ENCODE measurements around the gene XPR1.
"Not testable (repeated sequence)": the region's sequence is repeated elsewhere in the genome, so short reads cannot be mapped to it uniquely, and the experiment has no call there.

The XPR1 gene

DNA sequence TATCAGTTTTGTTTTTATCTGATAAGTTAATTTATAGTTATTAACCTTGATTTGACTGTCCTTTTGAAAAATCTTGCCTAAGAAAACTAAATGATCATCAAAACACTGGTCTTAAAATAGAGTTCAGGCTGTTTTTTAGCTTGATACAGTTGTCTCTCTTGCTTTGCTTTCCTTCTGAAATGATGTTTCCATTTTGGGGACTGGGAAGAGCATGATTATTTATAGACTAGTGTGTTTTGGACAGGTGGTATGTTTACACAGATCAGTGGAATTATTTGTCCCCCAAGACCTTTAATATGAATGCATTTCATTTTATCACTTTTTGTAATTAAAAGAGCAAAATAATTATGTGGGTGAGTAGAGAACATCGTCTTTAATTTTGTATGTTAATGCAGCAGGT is 90.8 kb downstream of the XPR1 start:
- DNase-seq (ENCODE audit: low spot score), result no peak

DNA sequence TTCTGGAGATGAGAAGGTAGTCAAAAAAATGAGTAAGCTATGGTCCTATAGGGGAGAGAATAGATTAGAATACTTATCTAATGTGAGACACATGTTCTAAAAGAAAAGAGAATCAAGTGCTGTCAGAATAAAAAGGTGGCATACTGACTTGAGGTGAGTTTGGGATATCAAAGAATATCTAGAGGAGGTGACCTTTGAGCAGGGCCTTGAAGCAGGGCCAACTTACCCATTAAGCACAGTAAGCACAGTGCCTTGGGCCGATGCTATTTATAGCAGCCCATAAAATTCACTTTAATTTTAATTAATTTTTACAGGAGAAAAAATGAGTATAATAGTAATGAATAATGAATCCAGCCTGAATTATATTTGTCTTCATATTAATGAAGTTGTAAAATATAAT is 92.2 kb downstream of the XPR1 start:
- DNase-seq (ENCODE audit: low spot score), result no peak

DNA sequence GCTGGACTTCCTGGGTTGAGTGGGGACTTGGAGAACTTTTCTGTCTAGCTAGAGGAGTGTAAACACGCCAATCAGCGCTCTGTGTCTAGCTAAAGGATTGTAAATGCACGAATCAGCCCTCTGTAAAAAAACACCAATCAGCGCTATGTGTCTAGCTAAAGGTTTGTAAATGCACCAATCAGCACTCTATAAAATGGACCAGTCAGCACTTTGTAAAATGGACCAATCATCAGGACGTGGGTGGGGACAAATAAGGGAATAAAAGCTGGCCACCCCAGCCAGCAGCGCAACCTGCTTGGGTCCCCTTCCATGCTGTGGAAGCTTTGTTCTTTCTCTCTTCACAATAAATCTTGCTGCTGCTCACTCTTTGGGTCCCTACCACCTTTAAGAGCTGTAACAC is 94.2 kb downstream of the XPR1 start:
- not testable (repeated sequence) for DNase-seq (ENCODE audit: low spot score)

DNA sequence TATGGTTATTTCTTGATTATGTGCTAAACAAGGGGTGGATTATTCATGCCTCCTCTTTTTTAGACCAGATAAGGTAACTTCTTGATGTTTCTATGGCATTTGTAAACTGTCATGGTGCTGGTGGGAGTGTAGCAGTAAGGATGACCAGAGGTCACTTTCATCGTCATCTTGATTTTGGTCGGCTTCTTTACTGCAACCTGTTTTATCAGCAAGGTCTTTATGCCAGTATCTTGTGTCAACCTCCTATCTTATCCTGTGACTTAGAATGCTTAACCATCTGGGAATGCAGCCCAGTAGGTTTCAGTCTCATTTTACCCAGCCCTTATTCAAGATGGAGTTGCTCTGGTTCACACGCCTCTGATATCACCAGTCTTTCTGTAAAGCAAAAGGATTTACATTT is 95.9 kb downstream of the XPR1 start:
- DNase-seq (ENCODE audit: low spot score), result not testable (repeated sequence)

DNA sequence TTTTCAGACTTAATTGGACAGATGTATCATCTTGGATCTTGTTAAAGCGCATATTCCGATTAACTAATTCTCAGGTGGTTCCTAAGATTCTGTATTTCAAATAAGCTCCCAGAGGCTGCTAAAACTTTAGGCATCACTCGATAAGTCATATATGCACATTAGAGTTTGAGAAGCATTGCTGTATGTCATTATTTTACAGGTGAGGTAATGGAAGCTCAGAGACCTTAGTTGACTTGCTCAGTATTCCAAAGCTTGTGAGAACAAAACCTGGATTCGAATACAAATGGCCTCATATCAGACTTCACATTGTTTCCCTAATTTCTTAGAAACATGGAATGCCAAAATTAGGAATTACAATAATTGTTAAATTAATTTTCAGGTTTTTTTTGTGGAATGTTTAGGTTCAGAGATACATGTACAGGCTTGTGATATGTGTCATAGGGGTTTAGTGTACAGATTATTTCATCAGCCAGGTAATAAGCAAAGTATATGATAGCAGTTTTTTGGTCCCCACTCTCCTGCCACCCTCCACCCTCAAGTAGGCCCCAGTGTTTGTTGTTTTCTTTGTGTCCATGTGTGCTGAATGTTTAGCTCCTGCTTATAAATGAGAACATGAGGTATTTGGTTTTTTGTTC is 96.8 kb downstream of the XPR1 start:
- no peak for DNase-seq (ENCODE audit: low spot score)

DNA sequence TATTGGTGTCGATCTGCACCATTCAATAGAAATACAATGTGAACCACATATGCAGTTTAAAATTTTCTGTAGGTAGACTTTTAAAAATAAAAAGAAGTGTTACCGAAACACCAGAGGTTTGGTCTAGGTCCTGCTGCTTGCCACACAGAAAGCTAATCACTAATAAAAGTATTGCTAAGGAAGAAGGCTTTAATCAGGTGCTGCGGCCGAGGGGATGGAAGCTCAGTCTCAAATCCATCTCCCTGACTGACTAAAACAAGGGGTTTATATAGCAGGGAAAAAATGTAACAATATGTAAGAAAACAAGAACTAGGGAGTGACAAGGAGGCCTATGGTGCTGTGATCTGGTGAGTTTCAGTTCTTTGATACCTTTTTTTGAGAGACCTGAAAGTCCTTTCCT is 99.3 kb downstream of the XPR1 start:
- DNase-seq (ENCODE audit: low spot score), result no peak

DNA sequence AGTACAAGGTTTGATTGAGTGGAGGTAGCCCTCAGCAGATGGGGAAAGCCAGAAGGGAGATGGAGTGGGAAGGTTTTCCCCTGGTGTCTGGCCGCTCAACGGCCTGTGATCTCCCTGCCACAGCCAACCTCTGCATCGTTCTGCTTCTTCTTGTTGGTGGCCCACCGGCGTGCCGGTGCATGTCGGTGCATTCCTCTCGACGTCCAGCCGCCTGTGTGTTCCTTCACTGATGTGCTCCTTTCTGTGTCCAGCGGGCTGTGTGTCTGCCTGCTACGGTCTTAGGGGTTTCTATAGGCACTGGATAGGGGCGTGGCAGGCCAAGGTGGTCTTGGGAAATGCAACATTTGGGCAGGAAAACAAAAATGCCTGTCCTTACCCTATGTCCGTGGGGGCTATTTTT is 101.0 kb downstream of the XPR1 start:
- no peak for DNase-seq (ENCODE audit: low spot score)

DNA sequence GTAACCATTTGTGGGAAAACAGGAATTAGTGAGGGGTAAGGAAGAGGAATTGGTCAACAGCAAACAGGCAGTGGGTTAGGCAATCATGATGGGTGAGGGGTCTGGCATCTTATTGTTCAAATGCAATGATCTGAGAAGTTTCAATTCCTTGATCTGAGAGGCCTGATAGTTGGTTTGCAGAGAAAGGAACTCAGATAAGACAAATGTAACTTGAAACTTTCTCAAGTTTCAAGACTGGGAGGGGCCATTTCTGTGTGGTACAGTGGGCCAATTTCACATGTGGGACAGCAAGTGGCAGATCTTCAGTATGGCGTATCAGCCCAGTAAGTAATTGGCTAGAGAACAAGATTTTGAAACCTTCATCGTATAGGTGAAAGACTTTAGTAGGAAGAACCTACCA is 102.5 kb downstream of the XPR1 start:
- DNase-seq (ENCODE audit: low spot score), result no peak

DNA sequence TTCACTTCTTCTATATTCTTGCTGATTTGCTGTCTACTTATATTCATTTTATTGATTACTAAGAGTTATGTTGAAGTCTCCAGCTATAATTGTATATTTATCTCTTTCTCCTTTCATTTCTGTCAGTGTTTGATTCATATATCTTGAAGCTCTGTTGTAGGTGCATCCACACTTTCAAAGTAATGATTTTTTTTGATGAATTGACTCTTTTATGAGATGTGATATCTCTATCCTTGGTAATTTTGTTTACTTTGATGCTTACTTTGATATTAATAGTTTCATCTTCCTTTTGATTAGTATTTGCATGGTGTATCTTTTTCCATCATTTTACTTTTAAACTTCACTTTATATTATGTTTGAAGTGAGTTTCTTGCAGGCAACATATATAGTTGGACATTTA is 110.8 kb downstream of the XPR1 start:
- no peak for DNase-seq (ENCODE audit: low spot score)

DNA sequence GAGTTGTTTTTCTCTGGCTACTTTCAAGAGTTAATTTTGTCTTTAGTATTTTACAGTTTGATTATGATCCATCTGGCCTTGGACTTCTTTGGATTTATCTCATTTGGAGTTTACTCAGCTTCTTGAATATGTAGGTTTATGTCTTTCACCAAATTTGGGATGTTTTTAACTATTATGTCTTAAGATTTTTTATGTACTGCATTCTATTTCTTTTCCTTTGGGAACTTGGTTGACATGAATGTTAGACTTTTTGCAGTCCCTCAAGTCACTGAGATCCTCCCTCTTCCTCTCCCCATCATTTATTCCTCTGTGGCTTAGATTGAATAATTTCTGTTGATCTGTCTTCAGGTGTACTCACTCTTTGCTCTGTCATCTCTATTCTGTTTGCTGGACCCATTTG is 112.0 kb downstream of the XPR1 start:
- DNase-seq (ENCODE audit: low spot score), result no peak

DNA sequence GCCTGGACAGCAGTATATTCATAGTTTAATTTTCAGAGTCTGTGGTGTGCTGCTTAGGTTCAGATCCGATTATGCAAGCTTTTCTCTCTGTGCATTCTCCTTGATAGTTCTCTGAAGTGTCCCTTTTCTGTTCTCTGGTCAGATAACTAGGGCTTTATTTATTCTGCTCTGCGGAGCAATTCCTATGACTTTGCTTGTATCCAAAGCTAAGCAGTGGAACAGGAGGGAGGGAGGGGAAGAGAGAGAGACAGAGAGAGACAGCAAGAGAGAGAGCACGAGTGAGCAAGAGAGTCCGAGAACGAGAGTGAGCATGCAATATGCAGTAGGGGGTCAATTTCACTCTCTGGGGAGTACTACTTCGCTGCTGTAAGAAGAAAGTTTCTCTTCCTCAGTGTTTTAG is 113.3 kb downstream of the XPR1 start:
- DNase-seq (ENCODE audit: low spot score), result no peak

DNA sequence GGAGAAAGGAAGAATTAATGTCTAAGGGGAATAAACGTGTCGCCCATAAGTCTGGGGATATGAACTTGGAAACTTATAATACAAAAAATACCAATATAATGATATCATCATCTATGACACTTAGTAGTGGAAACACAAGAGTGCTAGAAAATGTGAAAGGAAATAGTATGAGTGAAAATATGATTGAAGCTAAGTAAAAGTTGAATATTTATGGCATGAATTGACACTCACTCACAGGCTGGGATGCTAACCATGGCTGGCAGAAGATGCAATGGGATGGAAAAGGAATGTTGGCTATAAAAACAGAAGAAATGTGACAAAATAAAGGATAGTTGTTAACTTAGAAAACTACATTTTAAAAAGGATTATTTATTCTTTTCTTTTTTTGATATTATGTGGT is 120.1 kb downstream of the XPR1 start:
- DNase-seq (ENCODE audit: low spot score), result no peak

DNA sequence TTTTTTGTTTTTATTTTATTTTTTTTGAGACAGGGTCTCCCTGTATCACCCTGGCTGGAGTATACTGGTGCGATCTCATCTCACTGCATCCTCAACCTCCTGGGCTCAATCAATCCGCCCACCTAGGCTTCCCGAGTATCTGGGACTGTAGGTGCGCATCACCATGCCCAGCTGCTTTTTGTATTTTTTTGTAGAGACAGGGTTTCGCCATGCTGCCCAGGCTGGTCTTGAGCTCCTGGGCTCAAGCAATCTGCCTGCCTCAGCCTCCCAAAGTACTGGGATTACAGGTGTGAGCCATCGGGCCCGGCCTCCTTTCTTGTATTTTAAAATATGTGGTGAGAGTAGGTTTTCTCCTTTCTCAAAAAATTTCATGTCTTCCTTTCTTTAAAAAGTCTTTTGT is 122.6 kb downstream of the XPR1 start:
- DNase-seq (ENCODE audit: low spot score), result no peak

DNA sequence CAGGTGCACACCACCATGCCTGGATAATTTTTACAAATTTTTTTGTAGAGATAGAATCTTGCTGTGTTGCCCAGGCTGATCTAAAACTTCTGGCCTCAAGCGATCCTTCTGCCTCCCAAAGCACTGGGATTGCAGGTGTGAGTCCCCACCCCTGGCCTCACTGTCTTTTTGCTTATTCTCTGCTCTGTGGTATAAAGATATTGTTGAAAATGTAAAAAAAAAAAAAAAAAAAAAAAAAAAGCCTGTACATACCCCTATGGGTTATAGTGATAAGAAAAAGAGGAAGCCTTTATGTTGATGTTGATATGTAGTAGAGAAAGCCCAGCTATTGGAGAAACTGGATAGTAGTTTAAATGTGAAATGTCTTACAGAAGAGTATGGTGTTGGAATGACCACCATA is 125.8 kb downstream of the XPR1 start:
- DNase-seq (ENCODE audit: low spot score), result no peak

DNA sequence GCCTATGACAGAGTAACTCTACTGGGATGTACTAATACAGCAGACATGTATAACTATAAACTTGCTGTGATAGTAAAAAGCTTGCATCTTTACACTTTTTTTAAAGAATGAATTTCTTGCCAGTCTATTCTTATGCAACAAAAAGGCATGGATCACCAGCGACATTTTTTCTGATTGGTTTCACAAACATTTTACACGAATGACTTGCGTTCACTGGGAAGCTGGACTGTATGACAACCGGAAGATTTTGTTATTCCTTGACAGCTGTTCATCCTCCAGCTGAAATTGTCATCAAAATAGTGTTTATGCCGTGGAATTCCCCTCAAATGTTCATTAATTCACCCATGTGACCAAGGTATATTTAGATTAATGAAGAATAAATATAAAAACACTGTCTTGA is 131.0 kb downstream of the XPR1 start:
- no peak for DNase-seq (ENCODE audit: low spot score)

DNA sequence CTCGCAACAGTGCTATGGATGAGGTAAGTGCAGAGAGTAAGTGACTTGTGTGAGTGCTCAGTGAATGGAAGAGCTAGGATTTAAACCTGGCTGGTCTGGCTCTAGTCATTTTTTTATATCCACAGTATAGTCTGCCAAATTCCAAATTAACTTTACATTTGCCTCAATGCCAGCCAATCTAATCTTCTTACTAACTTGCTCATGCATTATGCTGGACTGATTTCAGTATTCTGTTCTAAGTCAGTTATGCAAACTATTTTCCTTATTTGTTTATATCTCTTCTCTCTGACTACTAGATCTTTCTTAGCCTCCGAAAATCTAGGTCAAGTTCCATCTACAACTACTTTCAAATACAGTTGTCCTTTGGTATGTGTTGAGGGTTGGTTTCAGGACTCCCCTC is 133.3 kb downstream of the XPR1 start:
- no peak for DNase-seq (ENCODE audit: low spot score)

DNA sequence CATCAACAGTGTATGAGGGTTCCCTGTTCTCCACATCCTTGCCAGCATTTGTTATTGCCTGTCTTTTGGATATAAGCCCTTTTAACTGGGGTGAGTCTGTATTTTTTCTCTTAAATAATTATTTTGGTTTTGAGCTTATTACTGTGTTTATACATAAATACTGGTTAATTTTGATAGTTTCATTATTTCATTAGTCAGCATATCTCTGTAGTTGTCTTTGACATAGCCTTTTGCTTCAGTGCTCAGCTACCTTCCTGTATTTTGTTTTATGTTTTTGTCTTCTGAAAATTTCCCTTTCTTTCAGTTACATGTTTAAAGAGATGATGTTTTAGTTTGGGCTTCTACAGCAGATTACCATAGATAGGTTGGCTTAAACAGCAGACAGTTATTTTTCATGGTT is 138.1 kb downstream of the XPR1 start:
- no peak for DNase-seq (ENCODE audit: low spot score)

DNA sequence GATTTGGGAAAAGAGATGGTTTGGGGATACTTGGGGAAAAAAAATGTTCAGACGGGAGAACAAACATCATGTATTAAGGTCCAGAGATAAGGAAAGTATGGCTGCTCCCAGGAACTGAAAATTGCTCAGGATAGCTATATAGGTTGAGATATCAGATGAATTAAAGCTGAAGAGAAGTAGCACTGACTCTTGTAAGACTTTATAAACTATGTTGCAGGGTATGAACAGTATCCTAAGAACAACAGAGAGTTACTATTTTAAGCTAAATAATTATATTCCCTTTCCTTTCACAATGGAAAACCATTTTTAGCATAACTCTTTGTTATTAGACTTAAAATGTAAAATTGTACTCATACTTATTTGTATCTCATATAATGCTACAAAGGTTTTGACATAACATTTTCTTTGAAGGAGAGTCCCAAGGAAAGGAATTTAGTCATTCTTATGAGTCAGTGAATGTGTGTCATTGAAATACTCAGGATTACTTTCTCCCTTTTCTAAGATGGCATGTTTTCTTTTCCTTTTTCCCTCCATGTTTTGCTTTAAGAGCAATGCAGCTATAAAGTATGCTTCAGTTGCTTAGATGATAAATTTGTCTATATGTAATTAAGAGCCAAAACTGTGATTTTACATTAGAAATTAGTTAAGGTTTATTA is 141.5 kb downstream of the XPR1 start:
- no peak for DNase-seq (ENCODE audit: low spot score)

DNA sequence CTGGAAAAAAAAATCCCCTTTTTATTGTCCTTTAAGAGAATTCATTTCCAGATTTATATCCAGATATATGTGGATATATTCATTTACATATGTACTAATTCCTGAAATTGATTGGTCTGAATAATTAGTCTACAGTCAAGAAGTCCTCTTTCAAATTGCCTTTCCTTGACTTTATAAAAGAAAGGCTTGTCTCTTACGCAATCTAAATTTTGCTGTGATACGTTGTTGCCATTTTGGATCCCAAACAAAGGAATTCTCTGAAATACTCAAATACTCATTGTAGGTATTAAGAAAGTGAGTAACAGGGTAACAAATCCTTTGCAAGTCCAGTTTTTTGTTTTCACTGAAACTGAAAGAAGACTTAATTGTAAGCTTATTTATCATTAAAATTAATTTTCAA is 144.0 kb downstream of the XPR1 start:
- no peak for DNase-seq (ENCODE audit: low spot score)

DNA sequence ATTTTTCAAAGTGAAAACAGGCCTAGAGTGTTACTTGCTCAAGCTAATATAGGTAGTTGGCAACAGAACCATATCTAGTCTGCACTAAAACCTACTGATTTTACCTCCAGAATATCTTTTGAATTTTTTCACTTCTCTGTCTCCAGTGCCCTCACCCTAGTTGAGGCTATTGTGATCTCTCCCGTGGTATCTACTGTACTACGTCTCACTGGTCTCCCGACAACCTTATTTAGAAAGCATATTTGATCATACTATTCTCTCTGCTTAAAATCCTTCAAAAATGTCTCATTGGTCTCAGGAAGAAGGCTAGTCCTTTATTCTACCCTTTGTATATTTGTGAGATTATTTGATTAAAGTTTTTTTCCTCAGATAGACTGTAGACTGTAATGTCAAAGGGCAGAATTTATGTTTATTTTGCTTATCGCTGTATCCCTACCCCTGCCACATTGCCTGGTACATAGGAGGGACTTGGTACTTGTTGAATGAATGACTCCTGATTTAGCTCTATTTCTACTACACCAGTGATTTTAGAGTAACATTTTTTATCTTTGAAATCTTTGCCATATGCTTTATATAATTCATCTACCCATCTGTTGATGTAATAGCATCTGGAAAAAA is 145.4 kb downstream of the XPR1 start:
- DNase-seq (ENCODE audit: low spot score), result peak; percentile 4

DNA sequence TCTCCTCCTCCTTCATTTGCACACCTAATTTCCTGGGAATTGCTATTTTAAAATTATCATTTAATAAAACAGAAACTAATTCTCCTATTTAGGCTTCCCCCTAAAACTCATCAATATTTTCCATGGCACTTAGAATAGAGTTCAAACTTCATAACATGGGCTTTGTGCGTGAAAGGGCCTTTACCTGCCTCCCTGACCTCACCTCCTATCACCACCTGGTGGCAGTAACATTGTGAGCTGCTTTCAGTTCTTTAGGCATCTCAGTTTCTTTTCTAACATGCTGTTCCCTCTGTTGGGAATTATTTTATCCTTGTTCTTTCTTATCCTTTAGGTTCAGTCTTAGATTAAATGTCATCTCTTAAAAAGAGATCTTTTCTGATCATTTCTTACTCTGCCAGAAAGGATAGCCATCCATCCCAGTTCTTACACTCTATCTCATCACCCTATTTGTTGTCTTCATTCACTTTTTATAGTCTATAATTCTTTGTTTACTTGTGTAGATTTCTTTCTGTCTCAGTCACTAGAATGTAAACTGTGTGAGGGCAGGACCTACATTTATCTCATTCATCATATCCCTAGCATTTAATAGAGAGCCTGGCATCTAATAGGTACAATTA is 147.1 kb downstream of the XPR1 start:
- peak; percentile 17 for DNase-seq (ENCODE audit: low spot score)

DNA sequence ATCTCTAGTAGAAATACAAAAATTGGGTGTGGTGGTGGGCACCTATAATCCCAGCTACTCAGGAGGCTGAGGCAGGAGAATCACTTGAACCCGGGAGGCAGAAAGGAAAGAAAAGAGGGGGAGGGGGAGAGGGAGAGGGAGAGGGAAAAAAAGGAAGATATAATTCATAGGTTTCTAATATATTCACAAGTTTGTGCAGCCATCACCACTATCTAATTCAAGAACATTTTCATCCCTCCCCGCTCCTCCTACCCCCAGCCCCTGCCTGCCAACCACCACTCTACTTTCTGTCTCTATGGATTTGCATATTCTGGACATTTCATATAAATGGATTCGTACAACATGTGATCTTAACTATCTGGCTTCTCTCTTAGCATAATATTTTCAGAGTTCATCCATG is 147.8 kb downstream of the XPR1 start:
- no peak for DNase-seq (ENCODE audit: low spot score)

DNA sequence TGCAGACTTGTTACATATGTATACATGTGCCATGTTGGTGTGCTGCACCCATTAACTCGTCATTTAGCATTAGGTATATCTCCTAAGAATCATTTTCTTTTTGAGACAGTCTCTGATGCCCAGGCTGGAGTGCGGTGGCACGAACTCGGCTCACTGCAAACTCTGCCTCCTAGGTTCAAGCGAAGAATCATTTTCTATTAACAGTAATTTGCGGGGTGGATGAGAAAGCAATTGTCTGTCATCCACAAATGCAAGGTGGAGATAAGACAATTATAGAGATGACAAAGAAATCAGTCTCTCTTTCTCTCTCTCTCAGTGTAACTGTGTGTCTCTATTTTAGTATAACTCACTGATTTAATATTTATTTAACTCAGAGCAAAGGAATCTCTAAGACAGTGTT is 149.9 kb downstream of the XPR1 start:
- no peak for DNase-seq (ENCODE audit: low spot score)

DNA sequence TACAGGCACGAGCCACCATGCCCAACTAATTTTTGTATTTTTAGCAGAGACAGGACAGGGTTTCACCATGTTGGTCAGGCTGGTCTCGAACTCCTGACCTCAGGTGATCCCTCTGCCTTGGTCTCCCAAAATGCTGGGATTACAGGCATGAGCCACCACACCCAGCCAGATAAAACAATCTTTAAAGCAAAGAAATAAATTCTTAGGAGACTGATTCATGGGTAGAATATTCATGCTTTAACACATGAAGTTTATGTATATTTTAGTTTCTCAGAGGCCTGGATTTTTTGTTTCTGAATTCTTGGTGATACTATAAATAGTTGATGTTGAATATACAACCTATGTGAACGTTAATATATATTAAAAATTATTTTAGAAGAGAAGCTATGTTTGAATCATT is 153.5 kb downstream of the XPR1 start:
- no peak for DNase-seq (ENCODE audit: low spot score)

Measured in HuH-7 (cell line).